HCT116 (cell line): ENCODE data around the gene SELPLG. TPM values are rescaled to one million over a fixed set of nuclear protein-coding genes. Genes with fewer than 3 reads are reported as not detected.

Source experiments
- ATAC-seq: fragments of 200-7000 bp; cut with Tn5 transposase; 2 replicates; pipeline ENCODE4 v1.9.1; 2020; ENCODE audit warnings: mild to moderate bottlenecking, moderate library complexity
- BruUV-seq: library from RNA; stranded (reverse); fragments of 400-500 nt; replicated peaks from 2 replicates; lab custom pipeline; 2021; lab: Mats Ljungman, UMichigan
- CTCF ChIA-PET: fragments of 300-600 bp; sonication (Branson Sonifier 250); formaldehyde crosslinking; loops from one replicate; lab custom pipeline; 2021; ENCODE audit warnings: antibody characterized with exemption; lab: Charles Lee
- POLR2A ChIA-PET: fragments of 300-600, 350-600 bp; sonication (Branson Sonifier 250); formaldehyde crosslinking; loops from one replicate; lab custom pipeline; 2021; ENCODE audit warnings: antibody characterized with exemption; lab: Charles Lee
- RAD21 ChIA-PET, 2 experiments: fragments of 300-600 bp; sonication (Branson Sonifier 250); formaldehyde crosslinking; loops; one replicate each; lab custom pipeline; 2023; ENCODE audit warnings: low total read pairs in 2 of 2; ENCODE audit not compliant: uncharacterized antibody in 2 of 2, unreplicated experiment in 2 of 2, low non-redundant PET in 1 of 2; lab: Charles Lee
- DNase-seq: peaks from one replicate; pipeline ENCODE4 v3.0.0-alpha.2; 2010; ENCODE audit warnings: low read depth, low spot score
- H2AFZ ChIP-seq: fragments of 200-600 bp; shearing (Covaris generic), sonication (generic); 2 replicates; pipeline ENCODE4 v1.6.1; 2017; ENCODE audit warnings: low read depth, mixed run types, mixed read lengths, antibody characterized with exemption, low read length; ENCODE audit not compliant: poor library complexity, severe bottlenecking
- H3K27ac ChIP-seq: 2 replicates; pipeline ENCODE4 v1.5.1; 2012; ENCODE audit warnings: low read depth, low read length
- H3K27me3 ChIP-seq: fragments of 200-600 bp; sonication (generic); 2 replicates; pipeline ENCODE4 v1.6.1; 2016; ENCODE audit warnings: mixed run types, low read length, mixed read lengths; ENCODE audit not compliant: insufficient read depth
- H3K36me3 ChIP-seq, 2 experiments: fragments of 200-500 bp in 1 of 2; fragments of 200-600 bp in 1 of 2; sonication (Bioruptor generic) in 1 of 2; sonication (generic) in 1 of 2; 2 replicates each; pipeline versions ENCODE4 v1.5.1 to v1.6.1; 2014 to 2016; ENCODE audit warnings: low read length in 2 of 2, inconsistent platforms in 1 of 2, mixed read lengths in 1 of 2, mixed run types in 1 of 2; ENCODE audit not compliant: insufficient read depth in 2 of 2, control insufficient read depth in 1 of 2
- H3K4me1 ChIP-seq, 2 experiments: fragments of 200-600 bp in 1 of 2; sonication (generic) in 1 of 2; 2 replicates each; pipeline versions ENCODE4 v1.5.1 to v1.6.1; 2012 to 2017; ENCODE audit warnings: low read length in 2 of 2, inconsistent platforms in 1 of 2, mild to moderate bottlenecking in 1 of 2, mixed read lengths in 1 of 2, mixed run types in 1 of 2, moderate library complexity in 1 of 2; ENCODE audit not compliant: insufficient read depth in 2 of 2, control insufficient read depth in 1 of 2
- H3K4me2 ChIP-seq: fragments of 200-600 bp; sonication (generic); 2 replicates; pipeline ENCODE4 v1.6.1; 2017; ENCODE audit warnings: mixed run types, low read length, mixed read lengths
- H3K4me3 ChIP-seq, 2 experiments: fragments of 200-600 bp in 1 of 2; sonication (generic) in 1 of 2; replicated peaks in 1 of 2; 2 replicates each; pipeline ENCODE4 v1.5.1; 2011 to 2016; ENCODE audit warnings: low read length in 2 of 2, control low read depth in 1 of 2, low read depth in 1 of 2, mild to moderate bottlenecking in 1 of 2, mixed read lengths in 1 of 2, mixed run types in 1 of 2
- H3K79me2 ChIP-seq: fragments of 200-600 bp; sonication (generic); 2 replicates; pipeline ENCODE4 v1.6.1; 2017; ENCODE audit warnings: mild to moderate bottlenecking, mixed run types, low read length, moderate library complexity, mixed read lengths; ENCODE audit not compliant: insufficient read depth
- H3K9ac ChIP-seq: fragments of 200-600 bp; sonication (generic); 2 replicates; pipeline ENCODE4 v1.6.1; 2016; ENCODE audit warnings: low read length, mixed read lengths
- H3K9me2 ChIP-seq: fragments of 200-600 bp; sonication (generic), shearing (Covaris generic); 2 replicates; pipeline ENCODE4 v1.6.1; 2017; ENCODE audit warnings: mixed run types, mild to moderate bottlenecking, moderate library complexity; ENCODE audit not compliant: insufficient read depth
- H3K9me3 ChIP-seq, 2 experiments: fragments of 200-500 bp in 1 of 2; fragments of 200-600 bp in 1 of 2; sonication (Bioruptor generic) in 1 of 2; sonication (generic) in 1 of 2; 2 replicates each; pipeline ENCODE4 v1.6.1; 2014 to 2017; ENCODE audit warnings: low read length in 2 of 2, mixed read lengths in 2 of 2, inconsistent platforms in 1 of 2, low read depth in 1 of 2, mild to moderate bottlenecking in 1 of 2, mixed run types in 1 of 2, moderate library complexity in 1 of 2; ENCODE audit not compliant: control insufficient read depth in 1 of 2, insufficient read depth in 1 of 2
- H4K20me1 ChIP-seq: fragments of 200-600 bp; sonication (generic), shearing (Covaris generic); 2 replicates; pipeline ENCODE4 v1.6.1; 2017; ENCODE audit warnings: mixed run types, mild to moderate bottlenecking, moderate library complexity; ENCODE audit not compliant: insufficient read depth
- ATF3 ChIP-seq: IDR thresholded peaks from 2 replicates; pipeline ENCODE4 v1.6.1; 2012
- CEBPB ChIP-seq: IDR thresholded peaks from 2 replicates; pipeline ENCODE4 v1.6.1; 2012; ENCODE audit warnings: low read depth
- EGR1 ChIP-seq: IDR thresholded peaks from 2 replicates; pipeline ENCODE4 v1.6.1; 2012; ENCODE audit warnings: low read depth
- ELF1 ChIP-seq: IDR thresholded peaks from 2 replicates; pipeline ENCODE4 v1.6.1; 2012; ENCODE audit warnings: low read depth, borderline replicate concordance
- EZH2phosphoT487 ChIP-seq: fragments of 200-600 bp; IDR thresholded peaks from 2 replicates; pipeline ENCODE4 v1.6.1; 2018; ENCODE audit warnings: antibody characterized with exemption, borderline replicate concordance
- POLR2A ChIP-seq: IDR thresholded peaks from 2 replicates; pipeline ENCODE4 v1.7.0; 2011; ENCODE audit warnings: borderline replicate concordance; ENCODE audit not compliant: insufficient read depth, insufficient read length; ENCODE audit errors: extremely low read depth
- POLR2AphosphoS5 ChIP-seq: IDR thresholded peaks from 2 replicates; pipeline ENCODE4 v1.6.1; 2011; ENCODE audit warnings: mild to moderate bottlenecking, low read depth, low read length, moderate library complexity
- RAD21 ChIP-seq: IDR thresholded peaks from 2 replicates; pipeline ENCODE4 v1.6.1; 2012; ENCODE audit warnings: low read depth, mild to moderate bottlenecking
- SRF ChIP-seq: IDR thresholded peaks from 2 replicates; pipeline ENCODE4 v1.6.1; 2012; ENCODE audit warnings: low read depth
- TCF7L2 ChIP-seq: IDR thresholded peaks from 2 replicates; pipeline ENCODE4 v1.7.0; 2011; ENCODE audit warnings: borderline replicate concordance, inconsistent platforms; ENCODE audit not compliant: insufficient read depth, insufficient read length; ENCODE audit errors: extremely low read depth
- YY1 ChIP-seq: IDR thresholded peaks from 2 replicates; pipeline ENCODE4 v1.6.1; 2011; ENCODE audit warnings: low read length, low read depth, moderate library complexity, mild to moderate bottlenecking; ENCODE audit not compliant: insufficient replicate concordance; ENCODE audit errors: extremely low read depth
- ZFX ChIP-seq: fragments of 450-650 bp; IDR thresholded peaks from 2 replicates; pipeline ENCODE4 v1.6.1; 2017
- intact Hi-C: fragments of 100-400 bp; cut with micrococcal nuclease; formaldehyde crosslinking; loops from 2 replicates; pipeline ENCODE4 v1.10.0; 2022
- total RNA-seq: library from RNA; stranded (reverse); gene quantifications from one replicate; pipeline ENCODE4 v1.2.1, GENCODE V29; 2021; ENCODE audit not compliant: unreplicated experiment
- TF ChIP-seq, protein P1 (sequence below): IDR thresholded peaks from 2 replicates; pipeline ENCODE4 v1.6.1; 2011; ENCODE audit warnings: mild to moderate bottlenecking, low read length, moderate library complexity; ENCODE audit not compliant: insufficient replicate concordance; ENCODE audit errors: extremely low read depth
- TF ChIP-seq, protein P2 (sequence below): IDR thresholded peaks from 2 replicates; pipeline ENCODE4 v1.6.1; 2012; ENCODE audit warnings: low read depth
- TF ChIP-seq, protein P3 (sequence below): IDR thresholded peaks from 2 replicates; pipeline ENCODE4 v1.6.1; 2012

Gene SELPLG
- total RNA-seq, 1 experiment from 2014 or later = 1.2 TPM

DNA sequence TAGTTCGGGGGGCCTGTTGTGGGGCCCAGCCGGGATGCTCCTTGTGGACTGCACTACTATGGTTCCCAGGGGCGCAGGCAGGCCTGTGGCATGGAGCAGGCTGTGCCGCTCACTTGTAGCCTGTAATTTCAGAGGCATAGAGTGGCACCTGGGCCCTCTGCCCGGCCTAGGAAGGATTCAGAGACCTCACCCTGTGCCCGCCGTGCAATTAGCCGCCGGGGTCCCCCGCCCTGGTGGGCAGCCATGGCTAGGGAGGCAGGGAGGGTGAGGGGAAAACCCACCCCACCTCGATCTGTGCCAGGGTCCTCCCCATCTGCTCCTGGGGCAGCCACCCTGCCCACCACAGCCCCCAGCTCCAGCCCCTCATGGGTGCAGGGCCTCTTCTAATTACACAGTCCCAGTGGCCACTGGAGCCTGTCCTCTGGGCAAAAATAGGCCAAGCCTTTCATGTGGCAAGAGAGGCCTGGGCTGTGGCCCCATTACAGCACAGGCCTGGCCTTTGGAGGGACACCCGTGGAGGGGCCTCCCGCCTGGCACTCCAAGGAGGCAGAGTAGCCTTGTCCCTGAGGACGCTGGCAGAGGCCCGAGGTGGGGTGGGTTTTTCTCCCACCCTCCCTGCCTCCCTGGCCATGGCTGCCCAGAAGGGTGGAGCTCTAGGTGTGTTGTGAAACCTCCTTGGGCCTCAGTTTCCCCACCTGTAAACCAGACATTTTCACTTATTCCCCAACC, 30.6 kb downstream of the SELPLG start (continued):
- TF ChIP-seq YY1 (no peak), EZH2phosphoT487 (no peak), SRF (no peak)
- TF ChIP-seq, protein P1, sequence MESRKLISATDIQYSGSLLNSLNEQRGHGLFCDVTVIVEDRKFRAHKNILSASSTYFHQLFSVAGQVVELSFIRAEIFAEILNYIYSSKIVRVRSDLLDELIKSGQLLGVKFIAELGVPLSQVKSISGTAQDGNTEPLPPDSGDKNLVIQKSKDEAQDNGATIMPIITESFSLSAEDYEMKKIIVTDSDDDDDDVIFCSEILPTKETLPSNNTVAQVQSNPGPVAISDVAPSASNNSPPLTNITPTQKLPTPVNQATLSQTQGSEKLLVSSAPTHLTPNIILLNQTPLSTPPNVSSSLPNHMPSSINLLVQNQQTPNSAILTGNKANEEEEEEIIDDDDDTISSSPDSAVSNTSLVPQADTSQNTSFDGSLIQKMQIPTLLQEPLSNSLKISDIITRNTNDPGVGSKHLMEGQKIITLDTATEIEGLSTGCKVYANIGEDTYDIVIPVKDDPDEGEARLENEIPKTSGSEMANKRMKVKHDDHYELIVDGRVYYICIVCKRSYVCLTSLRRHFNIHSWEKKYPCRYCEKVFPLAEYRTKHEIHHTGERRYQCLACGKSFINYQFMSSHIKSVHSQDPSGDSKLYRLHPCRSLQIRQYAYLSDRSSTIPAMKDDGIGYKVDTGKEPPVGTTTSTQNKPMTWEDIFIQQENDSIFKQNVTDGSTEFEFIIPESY = no peak

DNA sequence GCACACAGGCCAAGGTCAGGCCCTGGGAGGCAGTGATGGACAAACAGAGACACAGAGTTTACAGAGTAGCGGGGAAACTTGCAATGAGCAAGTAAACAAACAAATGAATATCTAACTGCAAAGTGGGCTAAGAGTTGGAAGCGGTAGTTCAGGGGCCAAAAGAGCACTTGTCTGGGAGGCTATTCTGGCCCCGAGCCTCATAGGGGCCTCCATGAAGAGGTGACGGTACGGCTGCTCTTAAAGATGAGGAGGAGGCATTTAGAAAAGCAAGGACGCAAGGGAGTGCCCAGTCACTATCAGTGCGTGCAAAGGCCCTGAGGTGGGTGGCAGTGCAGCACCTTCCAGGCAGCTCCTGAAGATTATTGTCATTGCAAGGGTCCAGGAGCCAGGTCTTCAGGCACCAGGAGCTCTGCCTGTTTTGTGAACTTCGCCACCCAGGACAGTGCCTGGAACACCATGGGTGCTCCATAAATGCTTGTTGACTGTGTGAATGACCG, 31.4 kb downstream of the SELPLG start:
- H3K36me3 ChIP-seq = no peaks in the 10 kb centered on the region
- H3K9me3 ChIP-seq = no peaks in the 10 kb centered on the region
- RAD21 ChIA-PET = no interaction called here
- no peak overlapping the region for H3K4me3 ChIP-seq
- no peak overlapping the region for H3K27ac ChIP-seq
- POLR2A ChIA-PET = no interaction called here
- no peak overlapping the region for H3K4me2 ChIP-seq
- DNase-seq (no peak), ATAC-seq (no peak)
- H3K4me1 ChIP-seq = peaks cover 0 to 7% of the 10 kb centered on the region in 2 experiments; a peak in 2 of 4 replicates
- no peaks in the 10 kb centered on the region for H4K20me1 ChIP-seq
- H3K9ac ChIP-seq = no peak overlapping the region
- no peaks in the 10 kb centered on the region for H3K27me3 ChIP-seq
- no peak overlapping the region for H2AFZ ChIP-seq
- no peaks in the 10 kb centered on the region for H3K79me2 ChIP-seq
- no TSS peak for BruUV-seq
- CTCF ChIA-PET = no interaction called here
- intact Hi-C loops = no loop called here
- H3K9me2 ChIP-seq = no peaks in the 10 kb centered on the region
- TF ChIP-seq RAD21 (no peak), CEBPB (no peak), ELF1 (no peak), EGR1 (no peak), POLR2A (no peak), POLR2AphosphoS5 (no peak), EZH2phosphoT487 (no peak), SRF (no peak), ATF3 (no peak), TCF7L2 (no peak), ZFX (no peak), YY1 (no peak)
- TF ChIP-seq, protein P1 = no peak
- TF ChIP-seq, protein P2, sequence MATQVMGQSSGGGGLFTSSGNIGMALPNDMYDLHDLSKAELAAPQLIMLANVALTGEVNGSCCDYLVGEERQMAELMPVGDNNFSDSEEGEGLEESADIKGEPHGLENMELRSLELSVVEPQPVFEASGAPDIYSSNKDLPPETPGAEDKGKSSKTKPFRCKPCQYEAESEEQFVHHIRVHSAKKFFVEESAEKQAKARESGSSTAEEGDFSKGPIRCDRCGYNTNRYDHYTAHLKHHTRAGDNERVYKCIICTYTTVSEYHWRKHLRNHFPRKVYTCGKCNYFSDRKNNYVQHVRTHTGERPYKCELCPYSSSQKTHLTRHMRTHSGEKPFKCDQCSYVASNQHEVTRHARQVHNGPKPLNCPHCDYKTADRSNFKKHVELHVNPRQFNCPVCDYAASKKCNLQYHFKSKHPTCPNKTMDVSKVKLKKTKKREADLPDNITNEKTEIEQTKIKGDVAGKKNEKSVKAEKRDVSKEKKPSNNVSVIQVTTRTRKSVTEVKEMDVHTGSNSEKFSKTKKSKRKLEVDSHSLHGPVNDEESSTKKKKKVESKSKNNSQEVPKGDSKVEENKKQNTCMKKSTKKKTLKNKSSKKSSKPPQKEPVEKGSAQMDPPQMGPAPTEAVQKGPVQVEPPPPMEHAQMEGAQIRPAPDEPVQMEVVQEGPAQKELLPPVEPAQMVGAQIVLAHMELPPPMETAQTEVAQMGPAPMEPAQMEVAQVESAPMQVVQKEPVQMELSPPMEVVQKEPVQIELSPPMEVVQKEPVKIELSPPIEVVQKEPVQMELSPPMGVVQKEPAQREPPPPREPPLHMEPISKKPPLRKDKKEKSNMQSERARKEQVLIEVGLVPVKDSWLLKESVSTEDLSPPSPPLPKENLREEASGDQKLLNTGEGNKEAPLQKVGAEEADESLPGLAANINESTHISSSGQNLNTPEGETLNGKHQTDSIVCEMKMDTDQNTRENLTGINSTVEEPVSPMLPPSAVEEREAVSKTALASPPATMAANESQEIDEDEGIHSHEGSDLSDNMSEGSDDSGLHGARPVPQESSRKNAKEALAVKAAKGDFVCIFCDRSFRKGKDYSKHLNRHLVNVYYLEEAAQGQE = no peak
- TF ChIP-seq, protein P3, sequence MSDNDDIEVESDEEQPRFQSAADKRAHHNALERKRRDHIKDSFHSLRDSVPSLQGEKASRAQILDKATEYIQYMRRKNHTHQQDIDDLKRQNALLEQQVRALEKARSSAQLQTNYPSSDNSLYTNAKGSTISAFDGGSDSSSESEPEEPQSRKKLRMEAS = no peak
